NCI-H524 (cell line): Measurements from ENCODE around the gene SCO2.

Experiments
- DNase-seq, 2 experiments: peaks; one replicate each; lab custom pipeline; 2025; lab: John Stamatoyannopoulos, UW

Gene SCO2

GRCh38 chr22:50498322-50498890 lies 27.0 kb downstream of the SCO2 start:
- DNase-seq, result peak; percentile 36 to 86

GRCh38 chr22:50497093-50497492 lies 28.3 kb downstream of the SCO2 start:
- DNase-seq, result no peak

DNA sequence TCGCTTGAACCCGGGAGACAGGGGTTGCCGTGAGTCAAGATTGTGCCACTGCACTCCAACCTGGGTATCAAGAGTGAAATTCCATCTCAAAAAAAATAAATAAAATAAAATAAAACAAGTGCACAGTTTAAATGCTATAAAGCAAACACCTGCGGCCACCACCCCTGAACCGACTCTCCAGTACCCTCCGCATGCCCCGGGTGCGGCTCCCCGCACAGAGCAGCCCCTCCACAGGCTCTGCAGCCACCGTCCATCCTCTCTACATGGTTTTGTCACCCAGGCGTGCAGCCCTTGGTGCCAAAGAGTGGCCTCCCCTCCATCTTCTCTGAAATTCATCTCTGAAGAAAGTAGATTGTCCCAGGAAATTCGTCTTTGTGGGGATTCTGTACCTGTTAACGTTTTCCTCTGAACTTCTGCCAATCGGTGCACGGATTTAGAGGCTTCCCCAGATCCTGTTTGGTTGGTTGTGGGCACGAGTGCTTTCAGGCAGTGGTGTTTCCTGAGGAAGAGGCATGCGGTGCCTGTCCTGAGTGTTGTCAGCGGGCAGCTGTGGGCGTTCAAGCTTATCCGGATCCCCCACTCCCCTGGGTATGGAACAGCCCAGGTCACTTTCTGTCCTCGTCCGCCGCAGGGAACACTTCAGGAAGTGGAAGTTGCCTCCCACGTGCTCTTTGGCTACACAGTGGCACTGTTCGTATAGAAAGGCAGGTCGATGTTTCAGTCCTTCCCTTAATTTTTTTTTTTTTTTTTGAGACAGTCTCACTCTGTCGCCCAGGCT lies 34.7 kb downstream of the SCO2 start:
- no peak for DNase-seq

GRCh38 chr22:50489363-50490243 lies 35.8 kb downstream of the SCO2 start:
- DNase-seq, result no peak

GRCh38 chr22:50488886-50489285 lies 36.5 kb downstream of the SCO2 start:
- no peak for DNase-seq

GRCh38 chr22:50488006-50488677 lies 37.3 kb downstream of the SCO2 start:
- DNase-seq, result no peak

DNA sequence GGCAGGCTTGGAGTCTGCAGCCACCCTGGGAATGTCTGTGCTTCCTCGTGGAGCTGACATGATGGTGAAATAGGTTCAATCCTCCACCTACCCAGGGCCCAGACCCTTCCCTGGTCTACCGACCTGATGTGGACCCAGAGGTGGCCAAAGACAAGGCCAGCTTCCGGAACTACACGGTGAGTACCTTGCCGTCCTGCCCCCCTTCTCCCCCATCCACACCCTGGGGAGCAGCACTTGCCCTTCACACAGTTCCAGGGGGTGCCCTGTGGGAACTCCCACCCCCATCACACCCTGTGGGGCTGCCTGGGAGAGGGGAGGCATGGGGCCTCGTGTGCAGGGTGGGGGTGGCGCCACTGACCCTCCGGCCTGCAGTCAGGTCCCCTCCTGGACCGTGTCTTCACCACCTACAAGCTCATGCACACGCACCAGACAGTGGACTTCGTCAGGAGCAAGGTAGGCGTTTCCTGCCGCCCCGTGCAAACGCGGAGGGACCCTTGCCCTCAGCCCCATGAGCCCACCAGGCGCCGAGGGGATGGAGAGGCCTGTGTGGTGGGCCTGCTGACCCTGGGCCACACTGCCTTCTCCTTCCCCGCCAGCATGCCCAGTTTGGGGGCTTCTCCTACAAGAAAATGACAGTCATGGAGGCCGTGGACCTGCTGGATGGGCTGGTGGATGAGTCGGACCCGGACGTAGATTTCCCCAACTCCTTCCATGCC lies 38.0 kb downstream of the SCO2 start:
- no peak for DNase-seq

DNA sequence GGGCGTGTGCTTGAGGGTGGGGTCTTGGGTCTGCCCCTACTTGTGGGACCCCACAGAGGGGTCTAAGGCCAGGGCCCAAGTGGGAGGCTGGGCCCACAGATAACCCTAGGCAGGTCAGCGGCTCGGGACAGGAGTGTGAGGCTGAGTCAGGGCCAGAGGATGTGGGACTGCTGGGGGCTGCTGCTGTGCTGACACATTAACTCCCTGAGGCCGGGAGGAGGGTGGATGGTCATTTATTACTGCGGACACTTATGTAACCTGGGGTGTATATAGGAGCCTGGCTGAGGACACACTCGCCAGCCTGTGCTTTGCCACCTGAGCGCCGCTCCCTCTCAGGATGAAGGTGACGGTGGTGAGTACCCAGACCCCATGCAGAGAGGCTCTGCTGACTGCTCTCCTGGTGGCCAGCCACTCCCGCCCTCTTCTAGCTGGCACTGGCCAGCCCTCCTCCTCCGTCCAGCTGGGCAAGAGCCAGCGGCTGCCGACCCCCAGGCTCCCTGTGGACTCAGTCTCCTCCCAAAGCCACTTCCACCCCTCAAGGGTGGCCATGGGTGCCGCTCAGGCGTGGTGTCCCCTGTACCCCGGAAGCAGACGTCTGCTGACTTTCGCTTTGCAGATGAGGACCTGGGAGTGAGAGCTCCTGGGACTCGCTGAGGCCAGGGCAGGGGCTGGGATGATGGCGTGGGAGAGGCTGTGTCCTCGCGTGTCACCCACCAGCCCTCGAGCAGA lies 38.7 kb downstream of the SCO2 start, which contains the start of gene MIOX:
TSS of gene MIOX (plus strand) at position 299 of the 729 bp plus-strand sequence. CDS start at position 338, 39 bp downstream.
- no peak for DNase-seq

GRCh38 chr22:50485221-50486131 lies 39.9 kb downstream of the SCO2 start:
- DNase-seq, result no peak

DNA sequence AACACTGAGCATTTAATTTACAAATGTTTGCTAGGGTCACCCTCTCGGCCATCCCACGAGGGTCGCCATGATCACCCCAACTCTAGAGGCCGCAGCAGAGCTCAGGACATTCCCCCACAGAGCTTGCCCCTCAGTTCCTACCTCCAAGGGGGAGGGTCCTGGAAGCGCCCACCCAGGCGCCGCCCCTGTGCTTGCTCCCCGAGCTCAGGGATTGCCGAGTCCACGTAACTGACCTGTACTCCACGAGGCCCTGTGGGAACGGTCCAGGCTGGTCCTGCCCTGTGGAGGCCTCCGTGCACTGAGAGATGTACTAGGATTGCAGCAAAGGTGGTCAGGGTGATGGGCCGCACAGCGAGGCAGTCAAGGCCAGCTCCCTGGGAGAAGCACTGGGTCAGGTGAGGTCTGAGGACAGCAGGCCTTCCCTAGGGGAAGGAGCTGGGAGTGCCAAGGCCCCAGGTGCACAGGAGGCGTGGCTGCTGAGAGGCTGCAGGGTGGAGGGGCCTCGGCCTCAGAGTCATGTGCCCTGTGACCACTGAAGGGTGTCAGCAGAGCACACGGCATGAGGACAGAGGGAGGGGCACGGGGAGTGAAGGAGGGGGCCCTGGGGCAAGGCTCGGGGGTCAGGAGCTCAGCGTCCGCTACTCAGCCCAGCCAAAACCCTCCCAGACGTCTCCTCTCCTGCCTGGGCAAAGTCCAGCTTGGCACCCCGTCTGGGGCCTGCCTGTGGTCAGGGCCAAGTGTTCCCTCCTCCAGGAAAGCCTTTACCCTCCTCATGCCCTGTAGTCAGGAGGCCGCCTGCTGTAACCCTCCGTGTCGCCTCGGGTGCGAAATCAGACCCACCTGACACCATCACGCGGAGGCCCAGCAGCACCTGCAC lies 41.2 kb downstream of the SCO2 start:
- no peak for DNase-seq

GRCh38 chr22:50483556-50483955 lies 41.8 kb downstream of the SCO2 start:
- DNase-seq, result no peak

GRCh38 chr22:50483106-50483505 lies 42.3 kb downstream of the SCO2 start:
- DNase-seq, result peak in 1 of 2 experiments; percentile 63

GRCh38 chr22:50482107-50483074 lies 43.0 kb downstream of the SCO2 start:
- DNase-seq, result peak in 1 of 2 experiments; percentile 82

DNA sequence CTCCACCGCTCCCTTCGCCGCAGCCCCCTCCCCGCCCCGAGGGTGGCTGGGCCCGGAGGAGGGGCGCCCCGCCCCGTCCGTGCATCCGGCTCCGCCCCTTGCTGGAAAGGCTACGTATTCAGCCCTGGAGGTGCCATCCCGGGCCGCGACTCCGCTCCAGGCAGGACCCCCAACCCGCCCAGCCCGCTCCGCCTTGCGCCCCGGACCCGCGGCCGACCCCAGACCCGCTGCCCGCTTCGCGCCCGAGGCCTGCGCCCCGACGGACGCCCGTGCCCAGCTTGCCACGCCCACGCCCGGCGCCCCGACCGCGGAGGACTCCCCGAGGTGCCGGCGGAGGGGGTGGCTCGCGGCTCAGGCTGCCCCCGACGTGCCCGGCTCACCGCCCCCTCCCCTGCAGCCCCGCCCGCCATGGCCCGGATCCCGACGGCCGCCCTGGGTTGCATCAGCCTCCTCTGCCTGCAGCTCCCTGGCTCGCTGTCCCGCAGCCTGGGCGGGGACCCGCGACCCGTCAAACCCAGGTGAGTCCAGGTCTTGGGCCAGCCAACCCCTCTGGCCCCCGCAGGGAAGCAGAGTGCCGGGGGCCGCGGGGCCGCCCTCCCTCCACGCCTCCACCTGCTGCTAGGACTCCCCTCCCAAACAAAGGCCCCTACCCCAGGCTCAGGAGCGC lies 43.8 kb downstream of the SCO2 start, which contains the start of gene ADM2:
TSS of gene ADM2 (plus strand) at position 104 of the 667 bp plus-strand sequence. CDS start at position 409, 305 bp downstream.
- DNase-seq, result peak in 1 of 2 experiments; percentile 8

GRCh38 chr22:50481045-50481439 lies 44.4 kb downstream of the SCO2 start:
- no peak for DNase-seq

DNA sequence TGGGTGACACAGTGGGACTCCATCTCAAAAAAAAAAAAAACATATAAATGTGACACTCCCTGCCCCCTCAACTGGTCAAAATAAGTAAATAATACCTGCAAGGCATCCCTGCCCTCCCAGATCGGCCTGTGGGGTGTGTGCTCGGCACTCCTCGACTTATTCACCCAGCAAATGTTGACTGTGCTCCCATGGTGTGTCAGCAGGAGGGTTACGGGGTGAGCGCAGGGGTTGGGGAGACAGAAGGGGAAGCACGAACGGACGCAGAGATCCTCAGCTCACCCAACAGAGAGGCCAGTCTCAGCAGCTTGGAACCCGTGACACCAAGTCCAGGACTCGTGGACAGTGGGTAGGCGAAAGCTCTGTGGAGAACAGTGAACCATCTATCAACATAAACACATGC lies 45.7 kb downstream of the SCO2 start:
- no peak for DNase-seq

DNA sequence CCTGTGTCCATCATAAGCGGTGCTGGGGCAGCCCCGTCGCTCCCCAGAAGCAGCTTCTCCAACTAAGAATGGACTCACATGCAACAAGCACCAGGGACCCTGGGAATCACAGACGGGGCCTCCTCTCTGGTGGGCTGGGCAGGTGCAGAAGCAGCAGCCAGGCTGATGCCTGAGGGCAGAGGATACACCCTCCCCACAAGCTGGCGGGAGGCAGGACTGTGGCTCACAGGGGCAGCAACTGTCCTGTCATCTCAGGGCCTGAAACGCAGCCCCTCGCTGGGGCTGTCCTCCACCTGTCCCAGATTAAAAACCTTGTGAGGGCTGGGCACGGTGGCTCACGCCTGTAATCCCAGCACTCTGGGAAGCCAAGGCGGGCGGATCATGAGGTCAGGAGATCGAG lies 47.5 kb downstream of the SCO2 start:
- DNase-seq, result no peak
